Limb (tissue), 2 donors: ENCODE measurements around the gene MGLL.

ENCODE experiments used
- DNase-seq, 2 donors: peaks; one replicate each; pipeline ENCODE4 v3.0.0-alpha.2; 2016; ENCODE audit errors: extremely low spot score in 2 of 2

The MGLL gene

DNA sequence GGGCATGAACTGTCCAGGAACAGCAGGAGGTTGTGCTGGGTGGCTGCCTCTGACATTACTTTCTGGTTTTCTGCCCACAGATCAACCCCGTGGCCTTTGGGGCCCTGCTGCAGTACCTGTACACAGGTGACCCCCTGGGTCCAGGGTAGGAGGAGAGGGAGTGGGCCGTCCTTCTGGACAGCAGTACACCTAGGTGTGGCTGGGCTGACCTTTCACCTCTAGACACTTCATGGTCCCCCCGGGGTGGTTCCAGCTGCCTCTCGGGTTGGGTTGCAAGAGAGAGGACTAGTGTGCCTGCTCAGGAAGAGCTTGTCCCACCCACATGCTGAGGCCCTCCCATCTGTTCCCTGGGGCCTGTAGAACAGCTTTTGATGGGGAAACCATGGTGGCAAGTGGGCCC is 145.9 kb downstream of the MGLL start:
- no peak for DNase-seq

DNA sequence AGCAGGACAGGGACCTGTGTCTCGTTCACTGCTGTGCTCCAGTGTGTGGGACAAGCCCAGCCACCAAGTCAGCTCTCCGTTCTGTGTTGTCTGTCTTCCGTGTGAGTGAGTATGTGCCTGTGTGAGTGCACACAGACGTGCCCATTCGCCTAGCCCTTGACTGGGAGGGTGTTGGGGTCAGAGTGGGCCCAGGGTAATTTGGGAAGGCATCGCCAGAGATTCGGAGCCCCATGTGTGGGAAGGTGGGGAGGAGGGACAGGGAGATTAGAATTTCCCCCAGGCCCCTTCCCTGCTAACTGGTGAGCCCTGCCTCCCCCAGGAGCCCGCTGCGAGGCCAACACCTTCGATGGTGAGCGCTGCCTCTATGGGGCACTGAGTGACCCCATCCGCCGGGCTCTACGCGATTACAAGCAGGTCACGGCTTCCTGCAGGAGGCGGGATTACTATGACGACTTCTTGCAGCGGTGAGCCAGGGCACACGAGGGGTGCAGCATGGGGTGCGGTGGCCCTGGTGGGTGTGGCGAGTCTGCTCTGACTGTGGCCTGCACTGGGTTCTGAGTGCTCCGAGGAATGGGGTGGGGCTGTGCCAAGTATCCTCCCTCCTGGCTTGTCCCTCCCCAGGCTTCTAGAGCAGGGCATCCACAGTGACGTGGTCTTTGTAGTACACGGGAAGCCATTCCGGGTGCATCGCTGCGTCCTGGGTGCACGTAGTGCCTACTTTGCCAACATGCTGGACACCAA is 146.5 kb downstream of the MGLL start:
- DNase-seq, result no peak

DNA sequence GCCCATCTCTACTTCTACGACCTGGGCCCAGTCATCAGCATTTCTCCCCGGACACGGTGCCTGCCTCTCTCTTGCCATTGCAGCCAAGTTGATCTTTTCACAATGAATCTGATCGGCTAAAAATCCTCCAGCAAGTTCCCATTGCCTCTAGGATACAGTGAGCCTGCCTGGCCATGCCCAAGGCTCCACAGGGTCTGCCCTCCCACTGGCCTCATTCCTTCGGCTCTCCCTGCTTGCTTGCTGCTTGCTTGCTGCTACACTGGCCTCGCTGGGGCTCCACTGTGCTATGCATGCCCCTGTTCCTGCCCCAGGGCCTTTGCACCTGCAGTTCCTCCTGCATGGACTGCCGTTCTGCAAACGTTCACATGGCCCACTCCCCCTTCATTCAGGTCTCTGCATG is 147.5 kb downstream of the MGLL start:
- no peak for DNase-seq

DNA sequence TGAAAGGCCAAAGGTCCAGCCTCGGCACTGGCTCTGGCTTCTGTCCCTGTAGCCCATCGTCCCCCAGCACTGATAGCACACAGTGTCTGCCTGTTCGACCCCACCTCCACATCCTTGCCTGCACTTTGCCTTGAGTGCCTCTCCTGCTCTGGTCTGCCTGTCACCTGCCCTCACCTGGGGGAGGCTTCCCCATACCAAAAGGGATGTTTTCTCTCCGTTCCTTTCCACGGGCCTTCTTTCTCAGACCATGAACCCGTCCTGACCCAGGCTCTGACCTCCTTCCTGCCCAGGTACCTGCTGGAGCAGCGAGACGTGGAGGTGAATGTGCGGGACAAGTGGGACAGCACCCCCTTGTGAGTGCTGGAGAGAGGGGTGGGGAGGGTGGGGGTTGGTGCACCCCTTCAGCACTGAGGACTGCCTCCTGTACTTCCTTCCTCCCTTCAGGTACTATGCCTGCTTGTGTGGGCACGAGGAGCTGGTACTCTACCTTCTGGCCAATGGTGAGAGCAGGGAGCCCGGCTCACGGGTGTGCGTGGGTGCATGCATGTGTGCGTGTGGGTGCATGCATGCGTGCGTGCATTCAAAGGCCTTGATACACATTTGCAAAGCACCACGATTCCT is 148.1 kb downstream of the MGLL start:
- DNase-seq, result peak in 1 of 2 donors; percentile 27

DNA sequence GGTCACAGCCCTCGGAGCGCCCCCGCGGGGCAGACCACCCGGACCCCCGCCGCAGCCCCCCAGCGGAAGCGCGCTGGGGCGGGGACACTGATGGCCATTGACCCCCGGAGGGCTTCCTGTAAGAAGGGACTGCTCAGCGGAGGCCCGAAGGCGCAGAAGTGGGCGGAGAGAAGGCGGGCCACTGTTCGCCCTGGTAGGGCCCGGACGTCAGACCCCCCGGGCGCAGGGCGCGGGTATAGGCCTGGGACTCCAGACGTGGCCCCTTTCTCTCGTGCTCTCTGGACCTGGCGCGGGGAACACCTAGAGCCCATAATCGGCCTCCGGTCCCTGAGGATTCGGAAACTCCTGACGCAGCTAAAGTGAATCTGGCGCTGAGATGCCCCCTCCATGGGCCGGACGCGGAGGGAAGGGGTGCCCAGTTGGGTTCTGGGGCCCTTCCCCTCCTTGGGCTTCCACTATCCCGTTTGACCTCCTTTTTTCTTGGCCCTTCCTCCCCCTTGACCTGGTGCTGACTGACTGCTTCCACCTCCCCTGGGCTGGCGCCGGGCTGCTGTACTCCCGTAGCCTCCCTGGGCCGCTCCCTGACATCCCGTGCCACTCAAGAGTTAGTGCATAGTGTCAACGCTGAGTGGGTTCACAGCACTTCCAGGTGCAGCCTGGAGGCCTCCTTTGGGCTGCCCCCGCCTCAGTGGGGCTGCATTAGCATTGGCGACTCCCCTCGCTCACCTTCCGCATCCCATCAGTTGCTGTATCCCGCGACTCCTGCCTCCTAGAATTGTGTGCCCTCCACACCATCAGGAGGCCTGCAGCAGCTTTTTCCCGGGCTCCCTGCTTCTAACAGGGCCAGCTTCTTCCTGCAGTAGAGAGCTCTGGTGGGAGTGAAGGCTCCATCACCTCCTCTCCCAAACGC is 148.9 kb downstream of the MGLL start:
- peak in 1 of 2 donors; percentile 62 for DNase-seq

DNA sequence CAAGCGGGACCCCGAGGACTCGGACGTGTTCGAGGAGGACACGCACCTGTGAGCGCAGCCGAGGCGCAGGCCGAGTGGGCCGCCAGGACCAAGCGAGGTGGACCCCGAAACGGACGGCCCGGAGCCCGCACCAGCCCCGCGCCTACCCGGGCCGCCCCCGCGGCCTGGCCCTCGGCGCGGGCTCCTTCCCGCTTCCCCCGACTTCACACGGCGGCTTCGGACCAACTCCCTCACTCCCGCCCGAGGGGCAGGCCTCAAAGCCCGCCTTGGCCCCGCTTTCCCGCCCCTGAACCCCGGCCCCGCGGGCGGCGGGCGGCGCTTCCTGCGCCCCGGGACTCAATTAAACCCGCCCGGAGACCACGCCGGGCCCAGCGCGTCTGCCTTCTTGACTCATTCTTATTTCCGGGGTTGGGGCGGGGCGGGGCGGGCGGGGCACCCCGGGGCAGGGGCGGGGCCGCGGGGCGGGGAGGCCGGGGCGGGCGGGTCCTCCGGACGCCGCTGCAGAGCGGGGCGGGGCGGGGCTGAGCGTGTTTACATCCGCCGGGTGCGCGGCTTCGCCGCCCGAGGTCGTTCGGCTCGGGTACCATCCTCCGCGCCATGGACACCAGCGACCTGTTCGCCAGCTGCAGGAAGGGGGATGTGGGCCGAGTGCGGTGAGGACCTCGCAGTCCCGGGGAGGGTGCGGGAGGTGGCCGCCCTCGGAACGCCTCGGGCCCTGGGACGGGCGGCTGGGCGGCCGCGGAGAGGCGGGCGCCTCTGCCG is 149.7 kb downstream of the MGLL start, which contains the start of gene ABTB1:
TSS of gene ABTB1 (plus strand) at position 524 of the 762 bp plus-strand sequence. CDS start at position 598, 74 bp downstream.
- peak; percentile 68 to 88 for DNase-seq

DNA sequence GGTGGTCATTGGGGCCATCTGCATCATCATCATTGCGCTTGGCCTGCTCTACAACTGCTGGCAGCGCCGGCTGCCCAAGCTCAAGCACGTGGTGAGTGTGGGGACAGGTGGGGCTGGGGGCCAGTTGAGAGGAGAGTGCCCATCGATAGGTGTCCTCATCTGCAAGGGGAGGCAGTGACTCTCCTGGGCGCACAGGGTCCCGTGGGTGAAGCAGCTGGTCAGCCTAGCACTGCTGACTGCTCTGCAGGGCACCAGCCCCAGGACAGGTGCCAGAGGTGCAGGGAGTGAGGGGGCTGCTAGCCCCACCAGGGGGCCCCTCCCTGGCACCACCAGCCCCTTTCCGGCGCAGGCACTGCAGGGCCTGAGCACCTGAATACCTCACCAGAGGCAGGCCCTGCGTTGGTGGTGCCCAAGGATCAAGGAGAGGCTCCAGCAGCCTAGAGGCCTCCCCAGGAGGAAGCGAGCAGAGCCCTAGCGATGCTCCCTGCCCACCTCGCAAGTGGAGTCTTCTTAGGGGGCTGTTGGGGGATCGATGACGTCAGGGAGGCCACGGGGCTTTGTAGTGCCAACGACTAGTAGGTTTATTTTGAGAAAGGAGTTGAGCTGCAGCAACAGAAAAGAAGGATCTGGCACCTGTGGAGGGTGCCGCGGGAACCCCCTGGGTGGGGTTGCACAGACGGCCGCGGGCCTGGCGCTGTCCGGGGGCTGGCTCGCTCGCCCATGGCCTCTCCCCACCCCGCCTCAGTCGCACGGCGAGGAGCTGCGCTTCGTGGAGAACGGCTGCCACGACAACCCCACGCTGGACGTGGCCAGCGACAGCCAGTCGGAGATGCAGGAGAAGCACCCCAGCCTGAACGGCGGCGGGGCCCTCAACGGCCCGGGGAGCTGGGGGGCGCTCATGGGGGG is 150.5 kb downstream of the MGLL start:
- no peak for DNase-seq

DNA sequence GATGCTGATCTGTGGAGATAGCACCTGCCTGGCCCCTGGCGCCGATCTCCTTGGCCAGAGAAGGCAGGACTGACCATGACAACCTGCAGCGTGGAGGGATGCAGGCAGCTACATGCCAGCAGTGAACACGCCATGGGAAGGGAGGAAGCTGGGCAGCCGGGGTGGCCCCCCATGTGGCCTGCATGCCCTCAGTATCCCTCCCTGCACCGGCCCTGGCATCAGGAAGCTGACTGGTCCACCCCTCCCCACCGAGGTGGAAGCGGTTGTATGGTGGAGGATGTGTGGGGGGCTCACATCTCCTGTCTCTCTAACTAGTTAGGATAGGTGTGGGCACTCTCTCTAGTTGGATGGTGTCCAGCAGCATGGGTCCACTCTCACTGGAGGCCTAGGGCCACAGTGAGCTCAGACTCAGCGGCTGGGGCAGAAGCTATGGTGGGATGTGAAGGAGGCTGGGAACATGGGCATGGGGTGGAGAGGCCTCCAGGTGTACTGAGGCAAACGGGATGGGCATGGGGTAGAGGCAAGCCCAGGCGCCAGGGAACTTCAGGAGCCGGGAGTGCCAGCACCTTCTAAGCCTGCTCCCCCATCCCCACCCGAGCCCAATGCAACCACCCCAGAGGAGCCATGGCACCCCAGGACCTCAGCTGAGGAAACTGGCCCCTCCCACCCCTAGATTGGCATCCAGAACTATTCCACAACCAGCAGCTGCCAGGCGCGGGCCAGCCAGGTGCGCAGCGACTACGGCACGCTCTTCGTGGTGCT is 151.4 kb downstream of the MGLL start:
- DNase-seq, result no peak

DNA sequence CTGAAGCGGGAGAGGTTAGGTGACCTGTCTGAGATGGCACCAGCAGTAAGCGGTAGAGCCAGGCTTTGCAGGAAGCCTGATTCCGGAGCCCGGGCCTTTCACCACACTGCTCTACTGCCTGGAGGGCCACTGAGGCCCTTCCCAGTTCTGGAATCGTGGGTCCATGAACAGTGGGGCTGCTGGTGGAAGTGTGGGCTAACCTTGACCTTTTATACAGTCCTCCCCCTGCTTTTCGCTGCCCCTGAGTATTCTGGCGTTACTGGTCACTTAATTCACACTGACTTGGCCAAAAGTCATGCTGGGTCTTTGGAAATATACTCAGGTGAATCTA is 152.1 kb downstream of the MGLL start:
- no peak for DNase-seq

DNA sequence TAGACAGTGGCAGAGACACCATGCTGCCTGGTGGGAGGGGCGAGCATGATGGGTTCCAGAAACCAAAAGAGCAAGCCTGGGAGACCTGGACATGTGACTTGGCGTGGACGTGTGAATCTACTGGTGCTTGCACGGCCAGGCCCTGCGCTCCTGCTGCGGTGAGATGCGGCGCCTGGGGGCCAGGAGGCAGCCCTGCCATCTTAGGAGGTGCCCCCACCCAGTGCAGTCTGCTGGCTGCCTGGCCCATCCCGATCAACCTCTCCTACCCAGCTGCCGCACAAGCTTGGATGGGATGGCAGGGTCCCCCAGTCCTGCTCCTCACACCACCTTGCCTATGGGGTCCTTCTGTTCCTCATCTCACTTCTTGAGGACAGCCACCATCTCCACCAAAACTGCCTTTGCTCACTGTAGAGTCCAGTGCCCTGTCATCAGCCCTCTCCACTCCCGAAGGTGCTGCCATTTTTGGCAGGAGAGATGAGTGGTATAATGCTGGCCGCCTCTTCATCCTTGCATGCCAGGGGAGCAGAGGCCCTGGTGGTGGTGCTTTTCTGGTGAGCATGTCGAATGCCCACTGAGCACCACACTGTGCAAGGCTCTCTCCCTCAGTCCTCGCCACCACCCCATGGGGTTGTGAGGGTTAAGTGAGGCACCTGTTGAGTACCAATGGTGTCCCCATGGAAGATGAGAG is 152.6 kb downstream of the MGLL start:
- no peak for DNase-seq

DNA sequence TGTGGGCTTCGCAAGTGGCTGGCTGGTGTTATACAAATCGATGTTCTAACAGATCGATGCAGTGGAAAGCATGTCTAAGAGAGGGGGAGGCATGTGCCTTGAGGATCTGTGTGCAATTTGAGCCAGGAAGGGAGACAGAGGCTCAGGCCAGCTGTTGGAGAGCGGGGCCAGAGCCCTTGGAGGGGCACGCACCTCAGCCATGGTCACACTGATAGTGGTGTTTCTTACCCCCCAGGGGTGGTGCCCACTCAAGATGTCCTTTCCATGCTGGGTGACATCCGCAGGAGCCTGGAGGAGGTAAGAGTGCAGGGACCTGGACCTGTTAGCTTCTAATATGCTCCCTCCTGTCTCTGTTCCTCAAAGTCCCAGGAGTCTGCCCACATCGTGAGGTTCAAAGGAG is 153.4 kb downstream of the MGLL start:
- no peak for DNase-seq

DNA sequence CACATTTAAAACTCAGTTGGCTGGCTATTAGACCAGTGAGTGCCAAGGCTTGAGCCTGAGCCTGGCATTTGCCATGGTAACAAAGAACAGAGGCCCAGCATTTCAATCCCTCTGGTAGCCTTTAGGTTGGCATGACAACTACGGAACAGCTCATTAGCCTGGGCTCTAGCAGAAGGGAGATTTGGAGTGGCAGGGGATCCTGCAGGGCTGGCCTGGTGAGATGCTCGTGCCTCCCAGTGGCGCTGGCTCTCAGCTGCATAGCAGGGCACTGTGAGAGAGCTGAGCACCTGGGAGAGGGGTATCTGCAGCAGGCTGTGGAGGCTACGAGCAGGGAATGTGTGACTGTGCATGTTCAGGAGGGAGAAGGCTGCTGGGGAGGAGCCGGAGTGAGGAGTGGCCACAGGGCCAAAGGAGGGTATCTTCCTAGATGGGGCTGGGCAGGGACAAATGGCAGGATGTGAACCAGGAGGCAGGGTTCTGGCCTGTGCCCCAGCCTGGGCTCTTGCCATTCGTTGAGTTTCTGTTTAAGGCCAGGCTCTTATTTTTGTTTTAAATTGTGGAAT is 155.1 kb downstream of the MGLL start:
- DNase-seq, result no peak

DNA sequence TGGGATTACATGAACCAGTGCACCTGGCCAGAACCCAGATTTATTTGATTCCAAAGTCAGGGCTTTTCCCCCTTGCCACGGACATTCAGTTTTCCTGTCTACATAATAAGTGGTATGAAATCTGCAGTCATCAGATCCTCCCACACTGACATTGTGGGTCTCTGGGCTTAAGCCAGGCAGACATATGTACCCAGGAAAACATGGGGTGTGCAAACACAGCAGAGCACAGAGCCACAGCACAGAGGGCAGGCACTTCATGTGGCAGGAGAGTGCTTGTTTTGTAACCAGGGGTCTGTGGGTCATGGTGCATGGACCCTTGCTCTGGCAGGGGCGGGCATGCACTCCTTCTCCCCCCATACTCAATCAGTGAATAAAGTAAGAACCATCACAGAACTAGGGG is 155.6 kb downstream of the MGLL start:
- no peak for DNase-seq

DNA sequence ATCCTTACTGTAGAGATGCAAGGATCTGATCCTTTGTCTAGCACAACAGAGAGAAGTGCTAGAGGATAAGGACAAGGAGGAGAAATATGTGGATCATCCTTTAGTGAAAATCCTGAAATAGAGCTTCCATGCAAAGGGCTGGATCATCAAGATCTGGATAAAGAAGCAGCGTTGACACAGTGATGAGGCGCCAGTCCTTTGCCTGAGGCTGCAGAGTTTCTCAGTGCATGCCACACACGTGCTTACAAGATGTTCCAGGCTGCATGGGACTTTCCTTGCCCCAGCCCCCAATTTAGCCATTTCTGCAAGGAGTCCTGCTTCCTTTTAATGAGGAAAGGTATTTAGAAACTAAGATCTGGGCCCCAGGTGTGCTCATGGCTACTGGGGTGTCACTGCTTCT is 156.7 kb downstream of the MGLL start:
- no peak for DNase-seq

DNA sequence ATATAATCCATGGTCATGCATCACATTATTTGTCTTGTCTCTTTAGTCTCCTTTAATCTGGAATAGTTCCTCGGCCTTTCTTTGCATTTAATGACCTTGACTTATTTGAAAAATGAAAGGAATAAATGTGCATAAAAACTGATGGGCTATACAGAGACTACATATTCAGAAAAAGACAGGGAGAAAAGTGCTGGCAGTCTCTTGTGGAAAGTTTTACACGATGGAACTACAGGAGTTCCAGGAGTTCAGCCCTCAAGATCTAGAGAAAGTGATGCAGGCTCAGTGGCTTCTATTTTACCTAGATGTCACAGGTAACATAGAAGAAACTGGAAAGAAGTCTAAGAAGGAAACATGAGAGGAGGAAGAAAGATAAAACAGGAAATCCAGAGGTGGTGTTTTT is 157.2 kb downstream of the MGLL start:
- no peak for DNase-seq

DNA sequence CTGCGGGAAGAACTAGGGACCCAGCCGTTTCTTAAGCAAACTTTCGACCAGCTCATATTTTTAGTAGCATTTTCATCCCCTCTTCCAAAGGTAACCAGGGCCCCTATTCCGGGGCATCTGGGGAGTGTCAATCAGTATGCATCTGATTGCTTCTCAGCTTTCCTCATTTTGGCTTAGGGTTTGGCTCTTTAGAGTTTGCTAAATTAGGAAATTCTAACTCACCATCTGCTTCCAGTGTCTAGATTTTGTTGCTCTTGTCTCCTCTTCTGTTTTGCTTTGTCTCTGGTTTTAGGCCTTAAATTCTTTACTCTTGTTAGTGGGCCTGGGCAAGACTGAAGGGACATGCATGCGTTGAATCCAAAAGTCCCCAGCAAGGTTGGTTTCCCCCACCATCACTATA is 159.2 kb downstream of the MGLL start:
- no peak for DNase-seq

DNA sequence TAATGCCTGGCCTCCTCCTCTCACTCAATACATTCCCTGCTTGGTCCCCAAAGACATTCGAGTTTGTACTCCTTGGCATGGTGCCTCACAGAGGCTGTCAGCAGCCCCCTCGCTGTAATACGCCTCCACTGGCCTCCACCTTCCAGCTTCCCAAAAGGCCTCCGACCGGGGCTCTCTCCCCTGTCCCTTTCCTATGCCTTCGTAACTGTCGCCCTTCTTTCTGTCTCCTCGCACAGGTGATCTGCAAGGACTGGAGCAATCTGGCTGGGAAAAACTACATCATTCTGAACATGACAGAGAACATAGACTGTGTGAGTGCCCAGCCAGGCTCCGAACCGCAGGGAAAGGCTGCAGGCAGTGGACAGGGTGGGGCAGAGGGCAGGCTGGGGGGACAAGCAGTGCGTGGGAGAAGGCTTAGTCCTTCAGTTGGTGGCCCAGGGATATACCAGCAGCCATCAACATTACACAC is 160.3 kb downstream of the MGLL start:
- no peak for DNase-seq

DNA sequence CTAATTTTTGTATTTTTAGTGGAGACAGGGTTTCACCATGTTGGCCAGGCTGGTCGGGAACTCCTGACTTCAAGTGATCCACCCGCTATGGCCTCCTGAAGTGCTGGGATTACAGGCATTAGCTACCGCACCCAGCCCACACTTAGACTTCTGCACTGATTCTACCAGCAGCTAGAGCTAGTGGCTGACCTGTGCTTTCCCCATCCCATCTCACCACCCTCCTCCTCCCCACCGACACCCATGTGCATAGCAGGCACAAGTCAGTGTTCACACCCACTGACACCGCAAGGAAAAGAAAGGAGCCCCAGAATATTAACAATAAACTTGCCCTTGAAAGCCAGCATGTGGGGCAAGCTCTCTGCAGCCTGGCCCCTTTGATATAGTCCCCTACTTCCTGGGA is 160.7 kb downstream of the MGLL start:
- DNase-seq, result no peak
